ENCODE data around the gene TNFAIP2. TPM values are rescaled to one million over a fixed set of nuclear protein-coding genes. Genes with fewer than 3 reads are reported as not detected.

Gene TNFAIP2
- total RNA-seq, 1 experiment from 2014 or later, result not detected

DNA sequence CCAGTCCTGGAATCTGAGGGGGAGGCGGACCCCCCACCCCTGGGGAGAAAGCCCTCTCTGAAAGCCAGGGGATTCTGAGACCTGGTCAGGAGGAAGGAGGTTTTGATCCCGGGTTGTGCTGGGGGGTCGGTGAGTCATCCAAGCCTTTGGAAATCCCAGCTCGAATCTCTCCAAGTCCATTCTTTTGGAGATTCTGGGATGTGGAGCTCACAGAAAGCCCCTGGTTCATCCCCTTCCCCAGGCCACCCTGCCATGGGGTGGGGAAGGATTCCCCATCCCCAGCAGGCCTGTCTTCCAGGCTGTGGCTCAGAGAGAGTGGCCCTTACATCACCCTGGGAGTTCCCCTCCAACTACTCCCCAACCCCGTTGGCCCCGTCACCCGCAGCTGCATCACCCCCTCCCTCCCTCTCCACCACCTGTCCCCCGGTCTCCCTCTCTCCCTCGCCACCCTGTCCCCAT, 14.5 kb upstream of the TNFAIP2 start:
- Histone ChIP-seq H4K20me1 (ENCODE audit: insufficient read depth, low read depth, low read length) (peaks cover 19% of the 10 kb centered on the region), H3K9me3 (ENCODE audit: low read length) (no peaks in the 10 kb centered on the region), H3K4me1 (ENCODE audit: low read length) (peaks cover 43% of the 10 kb centered on the region), H3K9me2 (replicated peaks; ENCODE audit: insufficient read depth, low read length) (no peaks in the 10 kb centered on the region), H3K4me2 (ENCODE audit: low read depth, low read length, poor library complexity, severe bottlenecking) (no peak overlapping the region), H3K36me3 (ENCODE audit: insufficient read depth, low read length) (no peaks in the 10 kb centered on the region), H3K27me3 (ENCODE audit: low read length) (no peaks in the 10 kb centered on the region), H2AFZ (ENCODE audit: low read length) (no peak overlapping the region), H3K9ac (ENCODE audit: low read length) (no peak overlapping the region), H3K27ac (ENCODE audit: low read length) (no peak overlapping the region), H3K4me3 (ENCODE audit: low read length) (no peak overlapping the region), H3K79me2 (ENCODE audit: low read length) (no peaks in the 10 kb centered on the region)
- DNase-seq, result no peak

DNA sequence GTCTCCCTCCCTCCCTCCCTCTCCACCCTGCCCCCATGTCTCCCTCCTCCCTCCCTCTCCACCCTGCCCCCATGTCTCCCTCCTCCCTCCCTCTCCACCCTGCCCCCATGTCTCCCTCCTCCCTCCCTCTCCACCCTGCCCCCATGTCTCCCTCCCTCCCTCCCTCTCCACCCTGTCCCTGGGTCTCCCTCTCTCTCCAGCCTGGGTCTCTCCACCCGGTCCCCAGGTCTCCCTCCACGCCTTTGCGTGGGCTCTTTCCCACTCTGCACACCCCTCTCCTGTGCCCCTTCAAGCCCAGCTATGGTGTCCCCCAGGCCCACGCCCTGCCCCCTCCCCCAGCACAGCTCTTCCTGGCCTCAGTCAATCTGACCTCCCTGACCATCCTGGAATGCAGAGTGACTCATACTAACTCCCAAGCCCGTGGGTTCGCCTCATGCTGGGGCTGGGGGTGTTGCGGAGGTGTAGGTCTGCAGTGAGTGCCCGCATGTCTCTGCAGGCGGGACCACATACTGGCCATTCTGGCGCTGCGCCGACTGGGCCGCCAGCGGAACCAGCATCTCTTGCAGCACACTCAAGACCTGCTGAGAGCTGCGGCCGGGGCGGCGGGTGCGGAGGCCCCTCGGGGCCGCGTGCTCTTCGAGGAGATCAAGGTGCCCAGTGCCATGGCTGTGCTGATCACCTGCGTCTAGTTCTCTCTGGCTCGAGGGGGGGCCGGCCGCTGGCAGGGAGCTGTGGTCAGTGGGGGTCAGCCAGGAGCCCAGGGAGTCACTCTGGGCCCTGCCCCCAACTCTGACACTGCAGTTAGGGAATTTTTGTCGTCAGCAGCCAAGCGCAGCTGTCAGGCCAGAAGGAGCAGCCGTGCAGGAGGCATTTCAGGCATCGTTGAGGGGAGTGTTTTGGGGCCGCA, 13.5 kb upstream of the TNFAIP2 start:
- Histone ChIP-seq H3K79me2 (ENCODE audit: low read length) (no peaks in the 10 kb centered on the region), H3K9ac (ENCODE audit: low read length) (no peak overlapping the region), H3K4me3 (ENCODE audit: low read length) (no peak overlapping the region), H3K4me2 (ENCODE audit: low read depth, low read length, poor library complexity, severe bottlenecking) (peak overlapping the region; percentile 38), H3K9me3 (ENCODE audit: low read length) (no peaks in the 10 kb centered on the region), H3K36me3 (ENCODE audit: insufficient read depth, low read length) (no peaks in the 10 kb centered on the region), H2AFZ (ENCODE audit: low read length) (no peak overlapping the region), H3K4me1 (ENCODE audit: low read length) (peaks cover 43% of the 10 kb centered on the region), H3K27me3 (ENCODE audit: low read length) (no peaks in the 10 kb centered on the region), H3K27ac (ENCODE audit: low read length) (no peak overlapping the region), H4K20me1 (ENCODE audit: insufficient read depth, low read depth, low read length) (peaks cover 19% of the 10 kb centered on the region), H3K9me2 (replicated peaks; ENCODE audit: insufficient read depth, low read length) (no peaks in the 10 kb centered on the region)
- no peak for DNase-seq

DNA sequence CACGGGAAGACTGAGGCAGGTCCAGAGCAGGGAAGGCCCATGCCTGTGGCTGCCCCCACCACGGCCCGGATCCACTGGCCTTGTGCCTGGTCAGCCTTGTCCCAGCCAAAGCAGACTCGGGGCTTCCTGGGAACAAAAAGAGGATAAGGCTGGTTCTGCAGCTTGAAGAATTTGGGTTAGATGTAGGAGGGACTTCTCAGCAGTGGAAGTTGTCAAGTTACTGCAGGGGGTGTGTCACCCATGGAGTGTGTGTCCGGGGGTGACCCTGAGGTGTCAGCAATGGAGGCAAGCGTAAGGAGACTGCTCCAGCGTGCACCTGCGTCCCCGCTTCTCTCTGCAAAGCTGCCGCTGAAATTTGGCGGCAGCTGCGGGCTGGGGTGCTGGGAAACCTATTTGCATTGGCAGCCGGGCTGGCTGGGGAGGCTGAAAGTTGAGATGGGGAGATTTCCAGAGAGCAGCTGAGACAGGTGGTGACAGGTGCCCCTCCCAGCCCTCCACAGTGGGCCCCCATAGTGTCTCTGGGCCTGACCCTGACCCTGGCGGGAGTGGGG, 12.5 kb upstream of the TNFAIP2 start:
- Histone ChIP-seq H3K4me2 (ENCODE audit: low read depth, low read length, poor library complexity, severe bottlenecking) (peak overlapping the region; percentile 38), H3K4me3 (ENCODE audit: low read length) (peak overlapping the region; percentile 34; the same call in 1 of the 2 replicates), H4K20me1 (ENCODE audit: insufficient read depth, low read depth, low read length) (peaks cover 18% of the 10 kb centered on the region), H3K9me3 (ENCODE audit: low read length) (no peaks in the 10 kb centered on the region), H2AFZ (ENCODE audit: low read length) (no peak overlapping the region), H3K36me3 (ENCODE audit: insufficient read depth, low read length) (no peaks in the 10 kb centered on the region), H3K27ac (ENCODE audit: low read length) (no peak overlapping the region), H3K4me1 (ENCODE audit: low read length) (peaks cover 39% of the 10 kb centered on the region), H3K79me2 (ENCODE audit: low read length) (no peaks in the 10 kb centered on the region), H3K27me3 (ENCODE audit: low read length) (no peaks in the 10 kb centered on the region), H3K9ac (ENCODE audit: low read length) (no peak overlapping the region), H3K9me2 (replicated peaks; ENCODE audit: insufficient read depth, low read length) (no peaks in the 10 kb centered on the region)
- peak; percentile 89 for DNase-seq

DNA sequence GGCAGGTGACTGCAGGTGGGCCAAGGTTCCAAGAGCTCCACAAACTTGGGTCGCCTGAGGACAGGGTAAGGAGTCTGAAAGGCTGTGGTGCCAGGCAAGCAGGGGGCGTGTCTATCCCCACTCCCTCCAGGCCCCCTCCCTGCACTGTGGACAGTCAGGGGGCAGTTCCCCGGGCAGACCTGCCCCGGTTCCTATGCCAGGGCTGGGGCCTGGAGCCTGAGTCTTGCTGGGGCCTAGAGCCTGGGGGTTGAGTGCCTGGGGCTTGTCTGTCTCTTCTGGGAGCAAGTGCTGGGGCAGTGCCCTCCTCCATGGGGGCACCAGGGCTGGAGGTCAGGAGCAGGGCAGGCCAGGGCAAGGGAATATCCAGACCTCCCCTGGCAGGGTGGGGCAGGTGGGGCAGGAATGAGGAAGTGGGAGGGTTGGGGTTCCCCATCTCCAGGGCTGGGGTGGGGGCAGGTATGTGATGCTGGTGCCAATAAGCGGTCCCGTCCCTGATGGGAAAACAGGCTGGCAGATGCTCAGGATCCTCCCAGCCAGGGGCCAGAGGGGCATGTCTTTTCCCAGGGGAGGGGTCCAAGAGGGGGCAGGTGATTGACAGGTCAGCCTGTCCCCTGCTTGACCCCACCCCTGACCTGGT, 11.9 kb upstream of the TNFAIP2 start:
- H4K20me1 ChIP-seq (ENCODE audit: insufficient read depth, low read depth, low read length), result peaks cover 13% of the 10 kb centered on the region
- no peaks in the 10 kb centered on the region for H3K79me2 ChIP-seq (ENCODE audit: low read length)
- no peak for DNase-seq
- no peaks in the 10 kb centered on the region for H3K9me3 ChIP-seq (ENCODE audit: low read length)
- H3K36me3 ChIP-seq (ENCODE audit: insufficient read depth, low read length), result no peaks in the 10 kb centered on the region
- peak overlapping the region; percentile 10; the same call in 1 of the 2 replicates for H3K9ac ChIP-seq (ENCODE audit: low read length)
- no peak overlapping the region for H3K27ac ChIP-seq (ENCODE audit: low read length)
- H2AFZ ChIP-seq (ENCODE audit: low read length), result no peak overlapping the region
- H3K27me3 ChIP-seq (ENCODE audit: low read length), result no peaks in the 10 kb centered on the region
- no peaks in the 10 kb centered on the region for H3K9me2 ChIP-seq (replicated peaks; ENCODE audit: insufficient read depth, low read length)
- H3K4me1 ChIP-seq (ENCODE audit: low read length), result peaks cover 34% of the 10 kb centered on the region
- H3K4me3 ChIP-seq (ENCODE audit: low read length), result peak overlapping the region; percentile 34; the same call in 1 of the 2 replicates
- H3K4me2 ChIP-seq (ENCODE audit: low read depth, low read length, poor library complexity, severe bottlenecking), result peak overlapping the region; percentile 38

DNA sequence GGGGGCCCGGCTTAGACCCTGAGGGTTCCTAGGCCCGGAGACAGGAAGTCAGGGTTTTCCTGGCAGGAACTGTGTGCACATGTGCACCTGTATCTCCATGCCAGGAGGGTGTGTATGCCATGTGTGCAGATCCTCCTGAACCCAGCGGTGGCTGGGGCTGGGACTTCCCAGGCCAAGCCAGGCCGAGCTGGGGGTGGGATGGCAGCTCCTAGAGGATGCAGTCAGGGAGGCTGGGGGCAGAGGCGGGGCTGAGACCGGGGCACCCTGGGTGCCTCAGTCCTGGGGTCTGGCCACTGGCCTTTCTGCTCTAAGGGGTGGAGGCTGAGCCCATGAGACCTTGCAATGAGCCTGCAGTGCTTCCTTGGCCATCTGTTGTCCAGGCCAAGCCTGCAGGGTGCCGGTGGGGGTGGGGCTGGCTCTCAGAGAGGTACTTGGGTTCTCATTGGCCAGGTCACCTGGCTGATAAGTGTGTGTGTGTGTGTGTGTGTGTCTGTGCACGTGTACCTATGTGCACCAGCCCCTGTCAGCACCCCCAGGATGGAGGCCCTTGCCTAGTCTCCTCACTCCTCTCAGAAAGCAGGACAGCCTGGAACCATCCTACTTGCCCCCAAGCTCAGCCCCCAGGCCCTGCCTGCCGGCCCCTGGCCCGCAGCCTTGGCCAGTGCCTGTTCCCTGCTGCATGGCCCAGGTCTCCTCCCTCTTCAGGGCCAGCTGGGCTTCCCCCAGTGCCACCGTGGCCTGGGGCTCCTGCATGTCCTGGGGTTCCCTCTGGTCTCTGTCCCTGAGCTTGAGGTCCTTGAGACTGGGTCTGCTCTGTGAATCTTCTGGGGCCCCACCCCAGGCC, 10.6 kb upstream of the TNFAIP2 start:
- Histone ChIP-seq H4K20me1 (ENCODE audit: insufficient read depth, low read depth, low read length) (peaks cover 13% of the 10 kb centered on the region; the same call in 1 of the 2 replicates), H3K27me3 (ENCODE audit: low read length) (no peaks in the 10 kb centered on the region), H3K9me3 (ENCODE audit: low read length) (no peaks in the 10 kb centered on the region), H3K9ac (ENCODE audit: low read length) (no peak overlapping the region), H2AFZ (ENCODE audit: low read length) (no peak overlapping the region), H3K9me2 (replicated peaks; ENCODE audit: insufficient read depth, low read length) (no peaks in the 10 kb centered on the region), H3K4me3 (ENCODE audit: low read length) (no peak overlapping the region), H3K4me2 (ENCODE audit: low read depth, low read length, poor library complexity, severe bottlenecking) (no peak overlapping the region), H3K79me2 (ENCODE audit: low read length) (no peaks in the 10 kb centered on the region), H3K4me1 (ENCODE audit: low read length) (peaks cover 34% of the 10 kb centered on the region), H3K36me3 (ENCODE audit: insufficient read depth, low read length) (no peaks in the 10 kb centered on the region), H3K27ac (ENCODE audit: low read length) (no peak overlapping the region)
- DNase-seq, result no peak

DNA sequence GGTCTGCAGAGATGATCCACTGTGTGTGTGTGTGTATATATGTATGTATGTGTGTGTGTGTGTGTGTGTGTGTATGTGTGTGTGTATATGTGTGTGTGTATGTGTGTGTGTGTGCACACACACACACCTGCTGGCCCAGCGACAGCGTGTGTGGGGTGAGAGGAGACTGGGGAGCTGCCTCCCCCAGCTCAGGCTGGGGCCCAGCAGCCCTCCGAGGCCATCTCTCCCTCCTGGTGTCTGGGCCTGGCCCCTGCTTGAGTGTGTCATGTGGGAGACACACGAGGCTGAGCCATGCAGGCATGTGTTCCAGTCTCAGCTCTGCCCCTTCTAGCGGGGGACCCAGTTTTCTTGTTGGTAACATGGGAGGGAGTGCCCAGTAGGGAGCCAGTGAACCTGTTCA, 10.0 kb upstream of the TNFAIP2 start:
- Histone ChIP-seq H3K79me2 (ENCODE audit: low read length) (no peaks in the 10 kb centered on the region), H3K9me2 (replicated peaks; ENCODE audit: insufficient read depth, low read length) (no peaks in the 10 kb centered on the region), H3K27me3 (ENCODE audit: low read length) (no peaks in the 10 kb centered on the region), H3K4me1 (ENCODE audit: low read length) (peaks cover 34% of the 10 kb centered on the region), H3K27ac (ENCODE audit: low read length) (no peak overlapping the region), H4K20me1 (ENCODE audit: insufficient read depth, low read depth, low read length) (peaks cover 11% of the 10 kb centered on the region; the same call in 1 of the 2 replicates), H3K4me2 (ENCODE audit: low read depth, low read length, poor library complexity, severe bottlenecking) (no peak overlapping the region), H3K36me3 (ENCODE audit: insufficient read depth, low read length) (no peaks in the 10 kb centered on the region), H3K9ac (ENCODE audit: low read length) (no peak overlapping the region), H2AFZ (ENCODE audit: low read length) (no peak overlapping the region), H3K4me3 (ENCODE audit: low read length) (no peak overlapping the region), H3K9me3 (ENCODE audit: low read length) (no peaks in the 10 kb centered on the region)
- DNase-seq, result no peak

DNA sequence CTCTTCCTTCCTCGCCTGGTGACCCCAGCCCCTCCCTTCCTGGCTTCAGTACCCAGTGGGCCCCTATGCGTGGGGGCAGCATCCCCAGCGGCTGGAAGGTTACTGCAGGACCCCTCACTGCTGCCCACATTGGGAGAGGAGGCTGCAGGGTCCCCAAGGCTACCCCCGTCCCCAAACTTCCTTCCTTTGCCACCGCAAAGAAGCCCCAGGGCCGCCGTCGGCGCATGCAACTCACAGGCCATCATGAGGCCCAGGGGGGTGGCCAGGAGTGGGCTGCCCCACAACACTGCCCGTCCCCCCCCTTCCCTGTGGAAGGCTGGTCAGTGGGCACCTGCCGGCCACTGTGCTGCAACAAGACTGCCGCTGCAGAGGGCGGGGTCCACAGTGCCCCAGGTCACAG, 9.5 kb upstream of the TNFAIP2 start:
- Histone ChIP-seq H3K4me1 (ENCODE audit: low read length) (peaks cover 34% of the 10 kb centered on the region), H3K9me2 (replicated peaks; ENCODE audit: insufficient read depth, low read length) (no peaks in the 10 kb centered on the region), H3K36me3 (ENCODE audit: insufficient read depth, low read length) (no peaks in the 10 kb centered on the region), H3K4me2 (ENCODE audit: low read depth, low read length, poor library complexity, severe bottlenecking) (no peak overlapping the region), H3K4me3 (ENCODE audit: low read length) (no peak overlapping the region), H3K79me2 (ENCODE audit: low read length) (no peaks in the 10 kb centered on the region), H4K20me1 (ENCODE audit: insufficient read depth, low read depth, low read length) (0 out of 2 replicates have a peak, but pooled peaks cover 6% of the 10 kb centered on the region), H3K27ac (ENCODE audit: low read length) (no peak overlapping the region), H3K9ac (ENCODE audit: low read length) (no peak overlapping the region), H3K9me3 (ENCODE audit: low read length) (no peaks in the 10 kb centered on the region), H3K27me3 (ENCODE audit: low read length) (no peaks in the 10 kb centered on the region), H2AFZ (ENCODE audit: low read length) (no peak overlapping the region)
- no peak for DNase-seq

Measured in Karpas-422 (cell line).